GM23248 (cell line): ENCODE results near the gene MYH6. TPM values are rescaled to one million over a fixed set of nuclear protein-coding genes. Genes with fewer than 3 reads are reported as not detected.
"Not testable (repeated sequence)": the region's sequence is repeated elsewhere in the genome, so short reads cannot be mapped to it uniquely, and the experiment has no call there.

Experiments
- DNase-seq: peaks from one replicate; pipeline ENCODE4 v3.0.0-alpha.2; 2015
- H2AFZ ChIP-seq: fragments of 200-600 bp; sonication (generic); 2 replicates; pipeline ENCODE4 v1.6.1; 2016; ENCODE audit warnings: antibody characterized with exemption
- H3F3A ChIP-seq: fragments of 200-600 bp; sonication (generic); 2 replicates; pipeline ENCODE4 v1.6.1; 2016; ENCODE audit warnings: mild to moderate bottlenecking, antibody characterized with exemption, mixed run types; ENCODE audit not compliant: insufficient read depth
- H3K27ac ChIP-seq: fragments of 200-600 bp; sonication (generic); 2 replicates; pipeline ENCODE4 v1.5.1; 2016; ENCODE audit warnings: mild to moderate bottlenecking
- H3K27me3 ChIP-seq: fragments of 200-600 bp; sonication (generic); replicated peaks from 2 replicates; pipeline ENCODE4 v1.6.1; 2016; ENCODE audit warnings: mild to moderate bottlenecking; ENCODE audit not compliant: insufficient read depth
- H3K36me3 ChIP-seq: fragments of 200-600 bp; sonication (generic); 2 replicates; pipeline ENCODE4 v1.6.1; 2016; ENCODE audit warnings: low read depth, mild to moderate bottlenecking
- H3K4me1 ChIP-seq: fragments of 200-600 bp; sonication (generic); 2 replicates; pipeline ENCODE4 v1.6.1; 2016; ENCODE audit warnings: mild to moderate bottlenecking; ENCODE audit not compliant: insufficient read depth
- H3K4me2 ChIP-seq: fragments of 200-600 bp; sonication (generic); one replicate; pipeline ENCODE4 v1.6.1; 2016; ENCODE audit warnings: mild to moderate bottlenecking; ENCODE audit not compliant: unreplicated experiment
- H3K4me3 ChIP-seq: fragments of 200-600 bp; sonication (generic); 2 replicates; pipeline ENCODE4 v1.5.1; 2016; ENCODE audit warnings: mild to moderate bottlenecking
- H3K79me2 ChIP-seq: fragments of 200-600 bp; sonication (generic); 2 replicates; pipeline ENCODE4 v1.6.1; 2016; ENCODE audit warnings: mild to moderate bottlenecking; ENCODE audit not compliant: insufficient read depth
- H3K9ac ChIP-seq: fragments of 200-600 bp; sonication (generic); 2 replicates; pipeline ENCODE4 v1.6.1; 2016; ENCODE audit warnings: mild to moderate bottlenecking
- H3K9me2 ChIP-seq: fragments of 200-600 bp; sonication (generic); 2 replicates; pipeline ENCODE4 v1.6.1; 2016; ENCODE audit warnings: mixed run types, mild to moderate bottlenecking, moderate library complexity; ENCODE audit not compliant: insufficient read depth
- H3K9me3 ChIP-seq: fragments of 200-600 bp; sonication (generic); one replicate; pipeline ENCODE4 v1.6.1; 2017; ENCODE audit warnings: low read depth
- H4K20me1 ChIP-seq: fragments of 200-600 bp; sonication (generic); 2 replicates; pipeline ENCODE4 v1.6.0; 2016; ENCODE audit not compliant: insufficient read depth
- EZH2 ChIP-seq: fragments of 200-600 bp; sonication (generic); IDR thresholded peaks from 2 replicates; pipeline ENCODE4 v1.6.1; 2018; ENCODE audit warnings: antibody characterized with exemption, mild to moderate bottlenecking; ENCODE audit not compliant: insufficient read depth, poor library complexity, severe bottlenecking
- EZH2phosphoT487 ChIP-seq: fragments of 200-600 bp; sonication (generic); IDR thresholded peaks from 2 replicates; pipeline ENCODE4 v1.6.1; 2018; ENCODE audit warnings: antibody characterized with exemption, moderate library complexity, mild to moderate bottlenecking, low read depth; ENCODE audit not compliant: insufficient read depth
- WGBS, 2 experiments: methylation state at CpG; one replicate each; pipeline ENCODE4 v1.1.6; 2015 to 2017; ENCODE audit warnings: low lambda C conversion rate in 2 of 2, low coverage in 1 of 2; ENCODE audit errors: missing lambda C conversion rate in 2 of 2; 5-methylcytosine and 5-hydroxymethylcytosine counted together
- in situ Hi-C: fragments of 300-500 bp; cut with MboI; formaldehyde crosslinking; loops from 2 replicates; pipeline ENCODE4 v1.15.0; 2020
- polyA plus RNA-seq: library from polyadenylated mRNA; unstranded; fragments of >200 nt; fragmentation: Nextera tagmentation; extraction: Ambion mirVana; gene quantifications from 2 replicates; pipeline ENCODE4 v1.2.1, GENCODE V29; 2016
- total RNA-seq: library from RNA; depleted of rRNA; stranded (reverse); fragments of >200 nt; shearing (Covaris generic); gene quantifications from 2 replicates; pipeline ENCODE4 v1.2.3, GENCODE V29; 2014

Gene MYH6
- total and polyA plus RNA-seq, 2 experiments from 2014 or later, result not detected

- in situ Hi-C loops, result no loop called here
- Histone ChIP-seq H2AFZ (no peak overlapping the region), H3K27me3 (peaks cover 13% of the 10 kb centered on the region), H3K9me3 (no peaks in the 10 kb centered on the region), H4K20me1 (no peaks in the 10 kb centered on the region), H3K9ac (no peak overlapping the region), H3K4me1 (no peaks in the 10 kb centered on the region), H3K4me2 (no peak overlapping the region), H3F3A (no peaks in the 10 kb centered on the region), H3K9me2 (no peaks in the 10 kb centered on the region), H3K79me2 (no peaks in the 10 kb centered on the region), H3K36me3 (no peaks in the 10 kb centered on the region), H3K27ac (no peak overlapping the region), H3K4me3 (no peak overlapping the region)
- WGBS, 2 experiments, result 40 to 44% methylated on average over 4 of the region's 4 CpGs
- TF ChIP-seq EZH2phosphoT487 (no peak), EZH2 (no peak)
- DNase-seq, result no peak
Observed at GRCh38 chr14:23401291-23401690, 6.8 kb downstream of the MYH6 start.

GRCh38 chr14:23400496-23401149 lies 7.5 kb downstream of the MYH6 start:
- H3K9me2 ChIP-seq, DNase-seq, H3K79me2 ChIP-seq, H3K9me3 ChIP-seq, H3K36me3 ChIP-seq, H3K27ac ChIP-seq, H3K4me2 ChIP-seq, H3K9ac ChIP-seq, H3F3A ChIP-seq, H3K4me3 ChIP-seq, H3K4me1 ChIP-seq, in situ Hi-C loops, H4K20me1 ChIP-seq, H2AFZ ChIP-seq: not testable (repeated sequence)
- 55 to 57% methylated on average over 15 to 16 of the region's 16 CpGs for whole genome bisulfite sequencing, 2 experiments
- H3K27me3 ChIP-seq, result peaks cover 16% of the 10 kb centered on the region; the same call in 1 of the 2 replicates

DNA sequence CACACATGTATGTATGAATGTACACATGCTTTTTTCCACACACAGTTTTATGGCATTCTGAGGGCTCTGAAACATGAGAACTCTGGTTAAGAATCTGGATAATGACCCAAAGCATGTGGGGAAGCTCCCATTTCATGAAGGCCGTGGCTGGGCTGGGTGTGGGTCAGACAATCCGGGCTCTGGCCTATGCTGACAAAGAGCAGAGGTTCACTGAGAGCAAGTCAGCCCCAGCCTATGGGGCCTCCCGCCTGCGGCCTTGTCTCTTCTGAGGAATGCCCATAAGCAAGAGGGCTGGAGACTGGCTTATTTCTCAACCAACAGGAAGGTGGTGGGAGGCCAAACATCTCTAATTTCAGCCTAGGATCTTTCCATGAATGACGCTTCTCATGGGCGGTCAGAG lies 8.5 kb downstream of the MYH6 start:
- no peaks in the 10 kb centered on the region for H4K20me1 ChIP-seq
- 38 to 42% methylated on average over 6 of the region's 6 CpGs for WGBS, 2 experiments
- in situ Hi-C loops, result no loop called here

DNA sequence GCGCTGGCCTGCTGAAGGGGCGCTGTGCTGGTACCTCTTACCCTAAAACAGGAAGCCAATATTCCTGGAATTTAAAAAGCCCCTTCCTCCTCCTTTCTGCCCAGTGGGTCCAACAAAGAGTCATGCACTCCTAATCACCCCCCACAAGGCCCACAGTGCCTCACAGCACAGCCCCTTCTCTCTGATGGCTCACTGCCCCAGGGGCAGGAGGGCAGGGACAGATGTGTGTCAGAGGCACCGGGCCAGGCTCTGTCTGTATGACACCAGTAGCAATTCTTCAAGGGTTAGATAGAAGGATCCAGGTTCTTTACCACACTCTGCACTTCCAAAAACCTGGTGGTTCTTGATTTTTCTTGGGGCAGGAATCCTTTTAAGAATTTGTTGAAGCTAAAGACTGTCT lies 8.9 kb downstream of the MYH6 start:
- H3K79me2 ChIP-seq, result no peaks in the 10 kb centered on the region
- H3K27me3 ChIP-seq, result peaks cover 16% of the 10 kb centered on the region; the same call in 1 of the 2 replicates
- WGBS, 2 experiments, result 75 to 82% methylated on average over 3 of the region's 3 CpGs
- no peaks in the 10 kb centered on the region for H3K9me3 ChIP-seq
- in situ Hi-C loops, result no loop called here
- no peak overlapping the region for H3K9ac ChIP-seq
- H3K36me3 ChIP-seq, result no peaks in the 10 kb centered on the region
- H2AFZ ChIP-seq, result no peak overlapping the region
- no peaks in the 10 kb centered on the region for H4K20me1 ChIP-seq
- no peak overlapping the region for H3K4me3 ChIP-seq
- no peak for TF ChIP-seq EZH2
- TF ChIP-seq EZH2phosphoT487, result no peak
- DNase-seq, result no peak
- H3K27ac ChIP-seq, result no peak overlapping the region
- H3K4me1 ChIP-seq, result no peaks in the 10 kb centered on the region
- H3K4me2 ChIP-seq, result no peak overlapping the region
- no peaks in the 10 kb centered on the region for H3F3A ChIP-seq
- no peaks in the 10 kb centered on the region for H3K9me2 ChIP-seq

More for the DNA sequence above, 8.5 kb downstream of the MYH6 start:
- no peaks in the 10 kb centered on the region for H3K4me1 ChIP-seq
- no peaks in the 10 kb centered on the region for H3K9me2 ChIP-seq
- peaks cover 16% of the 10 kb centered on the region; the same call in 1 of the 2 replicates for H3K27me3 ChIP-seq
- no peaks in the 10 kb centered on the region for H3K36me3 ChIP-seq
- H3K9me3 ChIP-seq, result no peaks in the 10 kb centered on the region
- H3K27ac ChIP-seq, result no peak overlapping the region
- H2AFZ ChIP-seq, result no peak overlapping the region
- no peak overlapping the region for H3K9ac ChIP-seq
- no peaks in the 10 kb centered on the region for H3F3A ChIP-seq
- no peak for DNase-seq
- no peak overlapping the region for H3K4me3 ChIP-seq
- H3K4me2 ChIP-seq, result no peak overlapping the region
- no peak for TF ChIP-seq EZH2
- no peak for TF ChIP-seq EZH2phosphoT487
- no peaks in the 10 kb centered on the region for H3K79me2 ChIP-seq

DNA sequence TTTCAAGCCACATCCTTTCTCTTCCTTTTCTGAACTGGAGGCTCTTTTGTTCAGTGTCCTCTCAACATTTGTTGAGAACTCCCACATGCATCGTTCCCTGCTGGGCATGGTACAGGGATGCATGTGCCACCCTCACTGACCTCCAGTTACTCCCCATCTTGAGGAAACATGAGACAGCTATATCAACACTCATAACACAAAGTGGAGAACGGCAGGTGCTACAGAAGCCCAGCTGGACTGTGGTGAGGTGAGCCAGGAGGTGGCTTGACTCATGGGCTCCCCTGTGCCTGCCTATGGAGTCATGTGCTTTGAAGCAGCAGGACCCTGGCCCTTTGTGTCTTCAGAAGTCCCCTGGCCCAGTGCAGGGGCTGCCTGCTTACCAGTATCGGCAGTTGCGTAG lies 9.7 kb downstream of the MYH6 start:
- in situ Hi-C loops, result no loop called here

More for the DNA sequence above, 9.7 kb downstream of the MYH6 start:
- 65 to 69% methylated on average over 4 of the region's 4 CpGs for WGBS, 2 experiments
- Histone ChIP-seq H3K27ac (no peak overlapping the region), H3F3A (no peaks in the 10 kb centered on the region), H3K79me2 (no peaks in the 10 kb centered on the region), H3K4me2 (no peak overlapping the region), H3K4me1 (no peaks in the 10 kb centered on the region), H3K36me3 (no peaks in the 10 kb centered on the region), H4K20me1 (no peaks in the 10 kb centered on the region), H3K9me2 (no peaks in the 10 kb centered on the region), H3K4me3 (no peak overlapping the region), H2AFZ (no peak overlapping the region), H3K27me3 (peaks cover 12% of the 10 kb centered on the region; the same call in 1 of the 2 replicates), H3K9me3 (no peaks in the 10 kb centered on the region), H3K9ac (no peak overlapping the region)
- no peak for DNase-seq
- TF ChIP-seq EZH2phosphoT487 (no peak), EZH2 (no peak)
